Hepatocyte (in vitro differentiated cells): ENCODE results near the gene OVOL2. TPM values are rescaled to one million over a fixed set of nuclear protein-coding genes. Genes with fewer than 3 reads are reported as not detected.
A peak's percentile ranks its signal among the peaks of the same experiment; 100 is the strongest.

ENCODE experiments used
- DNase-seq: peaks from one replicate; pipeline ENCODE4 v3.0.0-alpha.2; 2016; ENCODE audit warnings: low spot score
- H2AFZ ChIP-seq: fragments of 200-600 bp; sonication (generic); 2 replicates; pipeline ENCODE4 v1.6.0; 2016; ENCODE audit warnings: antibody characterized with exemption, mild to moderate bottlenecking
- H3K27ac ChIP-seq: fragments of 200-600 bp; sonication (generic); 2 replicates; pipeline ENCODE4 v1.5.1; 2016; ENCODE audit warnings: mild to moderate bottlenecking
- H3K27me3 ChIP-seq: fragments of 200-600 bp; sonication (generic); 2 replicates; pipeline ENCODE4 v1.6.1; 2016
- H3K36me3 ChIP-seq: fragments of 200-600 bp; sonication (generic); replicated peaks from 2 replicates; pipeline ENCODE4 v1.5.1; 2016; ENCODE audit warnings: low read depth; ENCODE audit not compliant: insufficient read depth
- H3K4me1 ChIP-seq: fragments of 200-600 bp; sonication (generic); 2 replicates; pipeline ENCODE4 v1.5.1; 2016; ENCODE audit warnings: mild to moderate bottlenecking, moderate library complexity; ENCODE audit not compliant: insufficient read depth
- H3K4me2 ChIP-seq: fragments of 200-600 bp; sonication (generic); 2 replicates; pipeline ENCODE4 v1.6.0; 2016
- H3K4me3 ChIP-seq: fragments of 200-600 bp; sonication (generic); 2 replicates; pipeline ENCODE4 v1.5.1; 2016; ENCODE audit warnings: mild to moderate bottlenecking
- H3K79me2 ChIP-seq: fragments of 200-600 bp; sonication (generic); 2 replicates; pipeline ENCODE4 v1.6.0; 2017; ENCODE audit warnings: mild to moderate bottlenecking
- H3K9me2 ChIP-seq: fragments of 200-600 bp; sonication (generic); replicated peaks from 2 replicates; pipeline ENCODE4 v1.6.0; 2017; ENCODE audit warnings: mild to moderate bottlenecking; ENCODE audit not compliant: insufficient read depth
- H3K9me3 ChIP-seq: fragments of 200-600 bp; sonication (generic); 2 replicates; pipeline ENCODE4 v1.5.1; 2016; ENCODE audit warnings: low read depth, mild to moderate bottlenecking
- H4K20me1 ChIP-seq: fragments of 200-600 bp; sonication (generic); 2 replicates; pipeline ENCODE4 v1.6.0; 2016; ENCODE audit warnings: mild to moderate bottlenecking; ENCODE audit not compliant: insufficient read depth, poor library complexity, severe bottlenecking
- CTCF ChIP-seq: fragments of 200-600 bp; sonication (generic); IDR thresholded peaks from 2 replicates; pipeline ENCODE4 v1.5.1; 2016; ENCODE audit warnings: antibody characterized with exemption, mild to moderate bottlenecking; ENCODE audit not compliant: poor library complexity
- EZH2 ChIP-seq: fragments of 200-600 bp; sonication (generic); IDR thresholded peaks from 2 replicates; pipeline ENCODE4 v1.6.1; 2016; ENCODE audit warnings: antibody characterized with exemption, mild to moderate bottlenecking, borderline replicate concordance
- EZH2phosphoT487 ChIP-seq: fragments of 200-600 bp; sonication (generic); IDR thresholded peaks from one replicate; pipeline ENCODE4 v1.6.1; 2018; ENCODE audit warnings: antibody characterized with exemption, mild to moderate bottlenecking, low read depth, moderate library complexity; ENCODE audit not compliant: unreplicated experiment, severe bottlenecking
- WGBS: methylation state at CpG from one replicate; pipeline ENCODE4 v1.1.6; 2016; ENCODE audit warnings: low lambda C conversion rate; ENCODE audit errors: missing lambda C conversion rate; 5-methylcytosine and 5-hydroxymethylcytosine counted together
- polyA plus RNA-seq: library from polyadenylated mRNA; unstranded; fragments of >200 nt; fragmentation: Nextera tagmentation; extraction: Ambion mirVana; gene quantifications from 2 replicates; pipeline ENCODE4 v1.2.1, GENCODE V29; 2016
- total RNA-seq: library from RNA; depleted of rRNA; stranded (reverse); fragments of >200 nt; gene quantifications from 2 replicates; pipeline ENCODE4 v1.2.3, GENCODE V29; 2014

Gene OVOL2
- total and polyA plus RNA-seq, 2 experiments from 2014 or later: 1.4 to 1.9 TPM

GRCh38 chr20:18003897-18004296, 53.8 kb downstream of the OVOL2 start:
- Histone ChIP-seq H3K27ac (no peak overlapping the region), H3K9me3 (no peaks in the 10 kb centered on the region), H3K9me2 (no peaks in the 10 kb centered on the region), H3K27me3 (no peaks in the 10 kb centered on the region), H3K79me2 (no peaks in the 10 kb centered on the region), H2AFZ (no peak overlapping the region), H4K20me1 (no peaks in the 10 kb centered on the region), H3K4me3 (no peak overlapping the region), H3K36me3 (no peaks in the 10 kb centered on the region), H3K4me2 (no peak overlapping the region), H3K4me1 (peaks cover 38% of the 10 kb centered on the region)
- TF ChIP-seq CTCF: no peak
- no peak for TF ChIP-seq EZH2phosphoT487
- no peak for TF ChIP-seq EZH2
- no peak for DNase-seq
- WGBS: 52% methylated on average over 5 of the region's 5 CpGs

- Histone ChIP-seq H3K4me3 (no peak overlapping the region), H3K4me1 (peaks cover 21% of the 10 kb centered on the region), H3K79me2 (no peaks in the 10 kb centered on the region), H3K4me2 (no peak overlapping the region), H3K9me3 (no peaks in the 10 kb centered on the region), H3K27me3 (no peaks in the 10 kb centered on the region), H3K9me2 (no peaks in the 10 kb centered on the region), H4K20me1 (no peaks in the 10 kb centered on the region), H2AFZ (no peak overlapping the region), H3K36me3 (no peaks in the 10 kb centered on the region), H3K27ac (peak overlapping the region; percentile 51)
- whole genome bisulfite sequencing: 69% methylated on average over 10 of the region's 10 CpGs
- no peak for TF ChIP-seq CTCF
- TF ChIP-seq EZH2: no peak
- no peak for TF ChIP-seq EZH2phosphoT487
- DNase-seq: peak; percentile 71
Measured at GRCh38 chr20:18001131-18001921, 56.4 kb downstream of the OVOL2 start.

- H3K36me3 ChIP-seq: no peaks in the 10 kb centered on the region
- peaks cover 11% of the 10 kb centered on the region for H3K4me1 ChIP-seq
- H2AFZ ChIP-seq: no peak overlapping the region
- no peaks in the 10 kb centered on the region for H3K9me2 ChIP-seq
- H3K4me3 ChIP-seq: no peak overlapping the region
- no peaks in the 10 kb centered on the region for H4K20me1 ChIP-seq
- no peaks in the 10 kb centered on the region for H3K9me3 ChIP-seq
- DNase-seq: no peak
- no peaks in the 10 kb centered on the region for H3K27me3 ChIP-seq
- no peak overlapping the region for H3K4me2 ChIP-seq
- TF ChIP-seq CTCF (no peak), EZH2 (no peak), EZH2phosphoT487 (no peak)
- WGBS: 91% methylated on average over 4 of the region's 4 CpGs
- no peak overlapping the region for H3K27ac ChIP-seq
- no peaks in the 10 kb centered on the region for H3K79me2 ChIP-seq
Measured at GRCh38 chr20:17999566-17999965, 58.1 kb downstream of the OVOL2 start.
